Thymus (tissue), 11 donors: ENCODE measurements around the gene KLHDC10. TPM values are rescaled to one million over a fixed set of nuclear protein-coding genes. Genes with fewer than 3 reads are reported as not detected.
"Not testable (repeated sequence)": the region's sequence is repeated elsewhere in the genome, so short reads cannot be mapped to it uniquely, and the experiment has no call there.

ENCODE experiments used
- DNase-seq, 9 donors: peaks; one replicate each; pipeline ENCODE4 v3.0.0-alpha.2; 2013; ENCODE audit warnings: low spot score in 9 of 9, low read depth in 6 of 9, missing footprints in 1 of 9
- H3K27ac ChIP-seq, 2 donors: one replicate each; pipeline ENCODE4 v1.5.1; 2013; ENCODE audit warnings: control low read depth in 1 of 2, low read depth in 1 of 2, low read length in 1 of 2, mild to moderate bottlenecking in 1 of 2, moderate library complexity in 1 of 2
- H3K27me3 ChIP-seq, 2 donors: one replicate each; pipeline ENCODE4 v1.5.1; 2013; ENCODE audit warnings: low read length in 1 of 2; ENCODE audit not compliant: control insufficient read depth in 2 of 2, insufficient read depth in 1 of 2
- H3K36me3 ChIP-seq, 2 donors: one replicate each; pipeline ENCODE4 v1.5.1; 2013; ENCODE audit warnings: low read length in 1 of 2, mild to moderate bottlenecking in 1 of 2, moderate library complexity in 1 of 2; ENCODE audit not compliant: control insufficient read depth in 2 of 2, insufficient read depth in 2 of 2
- H3K4me1 ChIP-seq, 2 donors: one replicate each; pipeline ENCODE4 v1.5.1; 2013; ENCODE audit warnings: low read length in 2 of 2; ENCODE audit not compliant: control insufficient read depth in 2 of 2, insufficient read depth in 2 of 2
- H3K4me3 ChIP-seq, 2 donors: one replicate each; pipeline ENCODE4 v1.5.1; 2013; ENCODE audit warnings: low read length in 2 of 2, control low read depth in 1 of 2, mild to moderate bottlenecking in 1 of 2
- H3K9me3 ChIP-seq, 2 donors: one replicate each; pipeline ENCODE4 v1.5.1; 2013; ENCODE audit warnings: low read length in 1 of 2, mild to moderate bottlenecking in 1 of 2; ENCODE audit not compliant: control insufficient read depth in 2 of 2, insufficient read depth in 1 of 2
- WGBS: extraction: QIAGEN DNeasy Blood & Tissue Kit; methylation state at CpG from one replicate; pipeline ENCODE4 v1.1.7; 2013; 5-methylcytosine and 5-hydroxymethylcytosine counted together
- polyA plus RNA-seq: library from polyadenylated mRNA; stranded (reverse); fragments of 200-250 nt; gene quantifications from one replicate; pipeline ENCODE4 v1.2.3, GENCODE V29; 2013
- total RNA-seq: library from RNA; stranded (reverse); fragments of 120-200 nt; gene quantifications from one replicate; pipeline ENCODE4 v1.2.4, GENCODE V29; 2013
- donor health status: healthy.

Gene KLHDC10
- total and polyA plus RNA-seq, 2 donors, result 9.4 to 11.8 TPM

- DNase-seq, result no peak
- Histone ChIP-seq H3K27ac (no peak overlapping the region), H3K9me3 (peaks cover 0 to 8% of the 10 kb centered on the region in 2 donors), H3K36me3 (peaks cover 0 to 3% of the 10 kb centered on the region in 2 donors), H3K4me3 (no peak overlapping the region), H3K4me1 (no peaks in the 10 kb centered on the region), H3K27me3 (no peaks in the 10 kb centered on the region)
- WGBS, result 74% methylated on average over 2 of the region's 2 CpGs
Measured at GRCh38 chr7:130112093-130112492, 41.8 kb downstream of the KLHDC10 start.

- Histone ChIP-seq H3K4me3 (no peak overlapping the region), H3K9me3 (peaks cover 0 to 3% of the 10 kb centered on the region in 2 donors), H3K27ac (no peak overlapping the region), H3K36me3 (peaks cover 0 to 6% of the 10 kb centered on the region in 2 donors), H3K4me1 (no peaks in the 10 kb centered on the region), H3K27me3 (no peaks in the 10 kb centered on the region)
- DNase-seq, result no peak
- WGBS, result 97% methylated on average over 4 of the region's 4 CpGs
Measured at GRCh38 chr7:130112662-130113425, 42.5 kb downstream of the KLHDC10 start.

- not testable (repeated sequence) for H3K4me1 ChIP-seq, H3K4me3 ChIP-seq, H3K9me3 ChIP-seq, H3K27ac ChIP-seq, H3K27me3 ChIP-seq, DNase-seq, H3K36me3 ChIP-seq
- WGBS, result 97% methylated on average over 5 of the region's 5 CpGs
Measured at GRCh38 chr7:130113426-130113805, 43.1 kb downstream of the KLHDC10 start.

- no peak overlapping the region for H3K4me3 ChIP-seq
- H3K27ac ChIP-seq, result no peak overlapping the region
- WGBS, result 95% methylated on average over 4 of the region's 4 CpGs
- no peaks in the 10 kb centered on the region for H3K4me1 ChIP-seq
- no peaks in the 10 kb centered on the region for H3K9me3 ChIP-seq
- DNase-seq, result no peak
- H3K36me3 ChIP-seq, result peaks cover 0 to 6% of the 10 kb centered on the region in 2 donors
- H3K27me3 ChIP-seq, result no peaks in the 10 kb centered on the region
Measured at GRCh38 chr7:130113887-130114286, 43.6 kb downstream of the KLHDC10 start.

- H3K36me3 ChIP-seq, result peaks cover 0 to 6% of the 10 kb centered on the region in 2 donors
- no peaks in the 10 kb centered on the region for H3K9me3 ChIP-seq
- no peak for DNase-seq
- H3K4me3 ChIP-seq, result no peak overlapping the region
- no peaks in the 10 kb centered on the region for H3K27me3 ChIP-seq
- H3K27ac ChIP-seq, result no peak overlapping the region
- H3K4me1 ChIP-seq, result no peaks in the 10 kb centered on the region
Measured at GRCh38 chr7:130114374-130114773, 44.0 kb downstream of the KLHDC10 start.

GRCh38 chr7:130114776-130115175 is 44.4 kb downstream of the KLHDC10 start:
- H3K36me3 ChIP-seq, result peaks cover 0 to 6% of the 10 kb centered on the region in 2 donors
- H3K4me3 ChIP-seq, result no peak overlapping the region
- no peak for DNase-seq
- WGBS, result 97% methylated on average over 2 of the region's 2 CpGs
- H3K27me3 ChIP-seq, result no peaks in the 10 kb centered on the region
- no peaks in the 10 kb centered on the region for H3K9me3 ChIP-seq
- H3K4me1 ChIP-seq, result no peaks in the 10 kb centered on the region
- no peak overlapping the region for H3K27ac ChIP-seq

GRCh38 chr7:130118294-130118693 is 48.0 kb downstream of the KLHDC10 start:
- no peak for DNase-seq
- H3K4me1 ChIP-seq, result no peaks in the 10 kb centered on the region
- H3K9me3 ChIP-seq, result no peaks in the 10 kb centered on the region
- H3K27me3 ChIP-seq, result no peaks in the 10 kb centered on the region
- H3K4me3 ChIP-seq, result no peak overlapping the region
- H3K27ac ChIP-seq, result no peak overlapping the region
- 97% methylated on average over 5 of the region's 5 CpGs for WGBS
- peaks cover 19 to 21% of the 10 kb centered on the region in 2 donors for H3K36me3 ChIP-seq

GRCh38 chr7:130118801-130119200 is 48.5 kb downstream of the KLHDC10 start:
- H3K27ac ChIP-seq, result no peak overlapping the region
- H3K36me3 ChIP-seq, result peaks cover 19 to 21% of the 10 kb centered on the region in 2 donors
- no peaks in the 10 kb centered on the region for H3K4me1 ChIP-seq
- over 99% methylated on average over 4 of the region's 4 CpGs for WGBS
- no peaks in the 10 kb centered on the region for H3K9me3 ChIP-seq
- no peaks in the 10 kb centered on the region for H3K27me3 ChIP-seq
- H3K4me3 ChIP-seq, result no peak overlapping the region
- DNase-seq, result no peak

- H3K36me3 ChIP-seq, result peaks cover 37 to 50% of the 10 kb centered on the region in 2 donors
- no peak for DNase-seq
- no peaks in the 10 kb centered on the region for H3K27me3 ChIP-seq
Measured at GRCh38 chr7:130123501-130123900, 53.2 kb downstream of the KLHDC10 start.

More at GRCh38 chr7:130123501-130123900, 53.2 kb downstream of the KLHDC10 start:
- no peak overlapping the region for H3K4me3 ChIP-seq
- no peaks in the 10 kb centered on the region for H3K4me1 ChIP-seq
- no peaks in the 10 kb centered on the region for H3K9me3 ChIP-seq
- H3K27ac ChIP-seq, result no peak overlapping the region
